Stimulated activated CD4-positive, alpha-beta T cell treated with anti-CD3 and anti-CD28 coated beads, TNF-alpha, amount 100 ng/mL, for 48 hours (primary cell): Measurements from ENCODE around the gene MRPS12.
"Not testable (repeated sequence)": the region's sequence is repeated elsewhere in the genome, so short reads cannot be mapped to it uniquely, and the experiment has no call there.

Experiments
- DNase-seq, 3 donors: peaks; one replicate each; pipeline ENCODE4 v3.0.0-alpha.2; 2020; ENCODE audit warnings: low read depth in 3 of 3

MRPS12 gene

DNA sequence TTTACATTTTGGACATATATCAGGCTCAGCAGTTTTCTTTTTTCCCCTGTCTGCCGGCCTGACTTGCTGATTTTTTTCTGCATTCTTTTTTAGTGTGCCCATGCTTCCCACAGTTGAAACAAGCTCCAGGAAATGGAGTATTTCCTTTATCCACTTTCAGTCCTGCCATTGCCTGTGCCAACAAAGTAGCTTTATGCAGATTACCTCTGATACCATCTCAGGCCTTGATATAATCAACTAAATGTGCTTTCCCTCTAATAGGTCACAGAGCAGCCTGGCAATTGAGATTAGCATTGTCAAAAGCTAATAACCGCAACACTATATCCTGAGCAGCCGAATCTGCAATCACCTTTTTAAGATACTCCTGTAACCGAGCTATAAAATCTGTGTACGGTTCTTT is 9.2 kb downstream of the MRPS12 start:
- DNase-seq, result no peak

DNA sequence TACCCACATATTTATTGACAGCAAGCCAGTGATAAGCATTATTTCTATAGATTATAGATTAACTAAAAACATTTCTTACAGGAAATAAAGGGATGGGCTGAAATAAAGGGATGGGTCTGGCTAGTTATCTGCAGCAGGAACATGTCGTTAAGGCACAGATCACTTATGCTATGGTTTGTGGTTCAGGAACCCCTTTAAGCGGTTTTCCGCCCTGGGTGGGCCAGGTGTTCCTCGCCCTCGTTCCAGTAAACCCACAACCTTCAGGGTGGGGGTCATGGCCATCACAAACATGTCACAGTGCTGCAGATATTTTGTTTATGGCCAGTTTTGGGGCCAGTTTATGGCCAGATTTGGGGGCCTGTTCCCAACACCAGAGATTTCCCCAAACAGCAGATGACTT is 10.7 kb downstream of the MRPS12 start:
- not testable (repeated sequence) for DNase-seq

DNA sequence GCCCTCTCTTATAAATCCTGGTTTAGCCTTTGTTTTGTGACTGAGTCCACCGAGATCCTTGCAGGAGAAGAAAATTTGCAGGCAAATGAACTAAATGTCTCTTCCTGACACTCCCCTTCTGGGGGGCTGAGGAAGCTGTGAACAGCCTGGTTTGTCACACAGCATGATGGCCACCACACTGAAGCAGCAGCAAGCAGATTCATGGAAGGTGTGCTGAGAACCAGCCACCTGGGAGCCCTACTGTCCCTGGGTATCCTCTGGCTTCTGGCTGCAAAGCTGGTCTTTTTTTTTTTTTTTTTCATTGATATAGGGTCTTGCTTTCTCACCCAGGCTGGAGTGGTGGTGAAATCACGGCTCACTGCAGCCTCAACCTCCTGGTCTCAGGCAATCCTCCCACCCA is 11.2 kb downstream of the MRPS12 start:
- no peak for DNase-seq

DNA sequence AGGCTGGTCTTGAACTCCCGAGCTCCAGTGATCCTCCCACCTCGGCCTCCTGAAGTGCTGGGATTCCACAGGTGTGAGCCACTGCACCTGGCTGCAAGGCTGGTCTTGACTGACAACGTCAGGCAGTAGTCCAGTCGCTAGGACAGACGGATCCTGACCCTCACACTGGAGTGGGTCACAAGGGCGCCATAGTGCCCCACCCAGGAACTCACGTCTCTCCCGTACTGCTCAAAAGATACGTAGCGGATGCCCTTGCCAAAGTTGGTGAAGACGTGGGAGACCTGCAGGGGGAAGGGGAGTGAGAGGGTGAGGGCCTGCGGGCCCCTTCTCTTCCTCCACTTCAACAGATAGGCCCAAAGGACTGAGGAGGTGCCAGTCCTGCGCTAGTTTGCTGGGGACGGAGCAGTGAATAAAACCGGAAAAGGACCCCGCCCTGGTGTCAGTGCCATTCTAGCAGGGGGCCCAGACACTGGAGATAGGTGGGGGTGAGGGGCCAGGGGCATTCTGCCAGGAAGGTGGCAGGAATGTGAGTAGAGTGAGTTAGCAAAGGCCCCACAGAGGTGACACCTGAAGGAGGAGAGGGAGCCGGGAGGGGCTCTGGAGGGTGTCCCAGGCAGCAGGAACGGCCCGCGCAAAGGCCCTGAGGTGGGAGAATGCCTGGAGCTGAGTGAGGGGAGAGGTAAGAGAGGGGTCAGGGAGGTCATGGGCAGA is 11.9 kb downstream of the MRPS12 start:
- DNase-seq, result no peak

DNA sequence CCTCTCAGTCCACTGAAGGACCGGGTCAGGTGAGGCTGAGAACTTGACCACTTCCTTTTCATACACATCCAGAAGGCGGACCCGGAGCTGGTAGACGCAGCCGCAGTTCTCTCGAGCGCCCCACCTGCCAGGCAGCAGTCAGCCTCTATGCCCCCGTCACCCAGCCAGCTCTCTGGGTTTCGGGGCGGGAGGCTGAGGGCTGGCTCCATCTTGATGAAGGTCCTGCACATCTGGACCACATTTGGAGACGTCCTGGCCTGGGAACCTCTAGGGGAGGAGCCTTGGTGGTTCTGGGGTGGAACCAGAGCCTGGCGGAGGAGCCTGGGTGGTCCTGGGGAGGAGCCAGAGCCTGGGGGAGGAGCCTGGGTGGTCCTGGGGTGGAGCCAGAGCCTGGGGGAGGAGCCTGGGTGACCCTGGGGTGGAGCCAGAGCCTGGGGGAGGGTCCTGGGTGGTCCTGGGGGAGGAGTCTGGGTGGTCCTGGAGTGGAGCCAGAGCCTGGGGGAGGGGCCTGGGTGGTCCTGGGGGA is 14.3 kb downstream of the MRPS12 start:
- no peak for DNase-seq

DNA sequence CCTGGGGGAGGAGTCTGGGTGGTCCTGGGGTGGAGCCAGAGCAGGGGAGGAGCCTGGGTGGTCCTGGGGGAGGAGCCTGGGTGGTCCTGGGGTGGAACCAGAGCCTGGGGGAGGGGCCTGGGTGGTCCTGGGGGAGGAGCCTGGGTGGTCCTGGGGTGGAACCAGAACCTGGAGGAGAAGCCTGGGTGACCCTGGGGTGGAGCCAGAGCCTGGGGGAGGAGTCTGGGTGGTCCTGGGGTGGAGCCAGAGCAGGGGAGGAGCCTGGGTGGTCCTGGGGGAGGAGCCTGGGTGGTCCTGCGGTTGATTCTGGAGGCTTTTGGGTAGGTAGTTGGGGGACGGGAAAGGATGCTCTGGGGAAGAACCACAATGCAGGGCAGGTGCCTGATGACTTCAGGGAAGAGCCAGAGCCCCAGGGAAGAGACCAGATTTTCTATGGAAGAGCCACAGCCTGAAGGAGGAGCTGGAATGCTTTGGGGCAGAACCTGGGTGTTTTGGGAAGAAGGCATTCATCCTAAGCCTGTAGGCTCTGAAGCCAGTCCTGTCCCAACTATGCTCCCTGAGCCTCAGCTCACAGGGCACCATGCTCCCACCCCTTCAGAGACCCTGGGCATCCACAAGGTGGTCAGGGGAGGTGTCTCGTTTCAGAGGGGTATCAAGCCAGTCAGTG is 15.0 kb downstream of the MRPS12 start:
- no peak for DNase-seq

DNA sequence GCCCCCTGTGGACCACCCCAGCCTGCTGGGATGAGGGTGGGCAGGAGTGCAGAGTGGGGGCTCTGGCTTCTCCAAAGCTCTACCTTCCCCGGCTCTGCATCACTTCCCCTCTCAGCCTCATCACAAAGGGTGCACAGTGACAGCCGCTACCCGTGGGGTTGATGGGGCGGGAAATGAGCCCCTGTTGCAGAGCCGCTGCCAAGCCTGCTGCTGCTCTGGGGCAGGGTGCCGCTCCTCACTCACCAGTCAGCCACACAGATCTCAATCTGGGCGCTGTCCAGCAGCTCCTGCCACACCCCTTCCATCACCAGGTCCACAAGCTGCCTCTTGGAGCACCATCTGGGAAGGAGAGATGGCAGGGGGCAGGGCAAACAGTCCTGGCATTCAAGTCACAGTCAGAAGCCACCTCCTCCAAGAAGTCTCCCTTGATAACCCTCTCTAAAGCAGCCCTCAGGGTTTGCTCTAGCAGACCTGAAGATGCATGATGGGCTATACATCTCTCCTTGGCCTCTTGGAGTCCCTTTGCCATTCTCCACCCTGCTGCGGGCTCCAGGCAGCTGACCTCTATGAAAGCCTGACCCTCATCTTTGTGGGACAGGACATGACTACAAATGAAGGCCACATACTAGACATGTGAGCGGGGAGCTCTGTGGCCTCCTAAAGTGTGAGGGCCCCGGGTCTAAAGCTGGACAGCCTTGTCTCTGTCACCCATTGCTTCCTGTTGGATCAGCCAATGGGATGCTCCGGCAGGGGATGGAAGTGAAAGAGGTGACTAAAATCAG is 15.7 kb downstream of the MRPS12 start:
- DNase-seq, result no peak

DNA sequence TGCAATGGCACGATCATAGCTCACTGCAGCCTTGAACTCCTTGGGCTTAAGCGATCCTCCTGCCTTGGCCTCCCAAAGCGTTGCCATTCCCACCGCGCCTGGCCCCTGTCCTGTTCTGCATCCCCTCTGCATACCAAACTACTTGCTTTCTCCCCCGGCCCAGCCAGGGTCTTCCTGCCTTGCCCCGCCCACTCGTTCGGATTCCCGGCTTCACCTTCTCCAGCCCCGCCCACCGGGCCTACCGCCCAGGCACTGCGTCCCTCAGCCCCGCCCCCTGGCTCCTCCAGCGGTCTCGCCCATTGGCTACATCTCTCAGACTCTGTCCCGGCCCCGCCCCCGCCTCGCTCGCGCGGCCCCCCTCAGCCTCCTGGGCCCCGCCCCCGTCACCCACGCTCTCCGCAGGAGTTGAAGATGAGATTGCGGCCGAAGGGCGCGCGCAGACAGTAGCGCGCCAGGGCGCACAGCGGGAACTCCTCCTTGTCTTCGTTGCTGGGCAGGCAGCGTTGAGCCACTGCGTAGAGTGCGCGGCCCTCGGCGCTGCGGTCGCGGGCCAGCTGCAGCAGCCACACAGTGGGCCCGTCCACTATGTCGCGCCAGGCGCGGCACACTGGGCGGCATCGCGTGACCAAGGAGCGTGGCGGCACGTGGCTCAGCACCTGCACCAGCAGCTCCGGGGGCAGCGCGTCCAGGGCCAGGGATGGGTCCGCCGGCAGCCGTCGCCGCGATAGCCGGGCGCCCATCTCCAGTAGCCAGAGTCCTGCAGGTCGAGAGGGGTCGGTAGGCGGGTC is 19.0 kb downstream of the MRPS12 start:
- peak; percentile 71 to 93 (median 83) for DNase-seq

DNA sequence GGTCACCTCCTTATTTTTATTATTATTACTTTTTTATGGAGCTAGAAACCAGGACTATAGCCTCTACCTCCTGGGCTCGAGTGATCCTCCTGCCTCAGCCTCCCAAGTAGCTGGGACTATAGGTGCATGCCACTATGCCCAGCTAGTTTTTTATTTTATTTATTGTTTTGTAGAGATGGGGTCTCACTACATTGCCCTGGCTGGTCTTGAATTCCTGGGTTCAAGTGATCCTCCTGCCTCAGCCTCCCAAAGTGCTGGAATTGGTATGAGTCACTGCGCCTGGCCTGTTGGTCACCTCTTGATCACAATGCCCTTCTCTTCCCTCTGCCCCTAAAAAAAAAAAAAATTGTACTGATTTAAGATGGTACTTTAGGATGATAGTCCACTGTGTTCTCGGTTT is 20.4 kb downstream of the MRPS12 start:
- DNase-seq, result no peak

DNA sequence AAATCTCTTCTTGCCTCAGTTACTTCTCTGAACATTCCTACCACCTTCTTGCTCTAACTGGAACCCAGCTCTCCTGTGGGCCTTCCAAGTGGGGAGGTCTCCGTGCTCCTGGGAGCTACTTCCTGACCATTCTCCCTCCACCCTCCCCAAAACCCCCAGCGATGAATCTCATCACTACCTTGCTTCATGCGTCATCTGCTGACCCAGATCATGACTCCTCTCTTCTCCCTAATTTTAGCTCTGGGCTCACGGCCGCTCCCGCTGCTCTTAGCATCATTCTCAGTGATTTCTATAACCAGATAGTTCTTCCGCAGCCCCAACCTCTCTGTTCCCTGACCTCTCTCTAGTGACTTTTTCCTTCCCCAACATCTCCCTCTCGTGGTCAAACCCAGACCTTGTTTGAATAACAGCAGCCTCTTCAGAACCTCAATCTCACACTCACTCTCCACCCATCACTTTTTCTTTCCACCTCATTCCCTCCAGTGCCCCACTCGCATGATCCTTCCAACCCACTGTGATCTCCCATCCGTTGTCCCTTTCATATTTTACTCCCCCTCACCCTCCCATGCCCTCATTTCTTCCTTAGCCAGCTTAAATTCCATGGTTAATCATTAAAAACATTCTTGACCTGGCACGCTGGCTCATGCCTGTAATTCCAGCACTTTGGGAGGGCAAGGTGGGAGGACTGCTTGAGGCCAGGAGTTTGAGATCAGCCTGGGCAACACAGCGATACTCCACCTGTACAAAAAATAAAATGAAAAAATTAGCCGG is 21.8 kb downstream of the MRPS12 start:
- DNase-seq, result peak in 1 of 3 donors; percentile 32

DNA sequence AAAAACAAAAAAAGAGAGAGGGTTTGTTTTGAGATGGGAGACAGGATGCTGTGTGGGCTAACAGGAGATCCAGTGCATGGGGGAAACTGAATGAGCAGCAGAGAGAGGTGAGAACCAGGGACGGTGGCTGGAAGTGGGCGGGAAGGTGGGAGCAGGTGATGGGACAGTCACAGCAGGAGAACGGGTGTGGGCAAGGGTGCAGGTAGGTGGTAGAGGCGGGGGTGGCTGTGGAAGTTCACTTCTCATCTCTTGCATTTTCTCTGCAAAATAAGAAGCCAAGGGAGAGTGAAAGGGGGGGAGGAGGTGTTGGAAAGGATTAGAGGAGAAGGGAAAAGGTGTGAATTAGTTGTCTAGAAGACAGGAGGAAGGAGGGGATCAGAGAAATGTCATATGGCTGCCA is 22.9 kb downstream of the MRPS12 start:
- no peak for DNase-seq

DNA sequence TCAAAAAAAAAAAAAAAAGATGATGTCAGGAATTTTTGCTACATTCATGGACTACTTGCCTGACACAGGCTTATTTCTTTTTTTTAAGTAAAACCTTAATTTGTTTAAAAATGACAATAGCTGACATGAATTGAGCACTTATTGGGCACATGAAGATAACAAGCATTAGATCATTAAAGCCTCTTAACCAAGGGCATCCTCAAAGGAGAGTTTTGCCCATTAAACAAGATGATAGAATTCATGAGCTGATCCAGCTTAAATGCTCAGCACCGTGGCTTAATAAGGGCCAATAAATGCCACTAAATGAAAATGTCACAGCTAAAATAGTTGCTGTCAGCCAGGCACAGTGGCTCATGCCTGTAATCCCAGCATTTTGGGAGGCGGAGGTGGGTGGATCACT is 25.5 kb downstream of the MRPS12 start:
- no peak for DNase-seq

DNA sequence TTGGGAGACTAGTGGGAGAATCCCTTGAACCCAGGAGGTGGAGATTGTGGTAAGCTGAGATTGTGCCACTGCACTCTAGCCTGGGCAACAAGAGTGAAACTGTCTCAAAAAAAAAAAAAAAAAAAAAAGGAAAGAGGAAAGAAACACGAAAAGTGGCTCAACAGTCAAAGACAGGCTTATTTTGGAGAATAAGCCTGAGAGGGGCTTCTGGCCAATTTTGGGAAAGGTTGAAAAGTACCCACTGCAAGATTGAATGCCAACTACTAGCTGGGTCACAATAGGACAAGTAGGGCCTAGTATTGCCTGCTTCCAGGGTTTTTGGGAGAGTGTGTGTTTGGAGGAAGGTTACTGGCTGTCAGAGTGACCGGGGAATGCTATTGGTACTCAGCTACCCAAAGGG is 27.6 kb downstream of the MRPS12 start:
- no peak for DNase-seq

DNA sequence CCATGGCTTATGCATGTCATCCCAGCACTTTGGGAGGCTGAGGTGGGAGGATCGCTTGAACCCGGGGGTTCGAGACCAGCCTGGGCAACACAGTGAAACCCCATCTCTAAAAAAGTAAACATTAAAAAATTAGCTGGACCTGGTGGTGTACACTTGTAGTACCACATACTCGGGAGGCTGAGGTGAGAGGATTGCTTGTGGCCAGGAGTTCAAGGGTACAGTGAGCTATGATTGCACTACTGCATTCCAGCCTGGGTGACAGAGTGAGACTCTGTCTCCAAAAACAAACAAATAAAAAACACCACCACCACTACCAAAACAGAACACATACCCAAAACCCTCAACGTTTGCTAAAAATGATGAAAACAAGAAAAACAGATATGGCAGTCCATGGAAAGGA is 28.9 kb downstream of the MRPS12 start:
- DNase-seq, result no peak

DNA sequence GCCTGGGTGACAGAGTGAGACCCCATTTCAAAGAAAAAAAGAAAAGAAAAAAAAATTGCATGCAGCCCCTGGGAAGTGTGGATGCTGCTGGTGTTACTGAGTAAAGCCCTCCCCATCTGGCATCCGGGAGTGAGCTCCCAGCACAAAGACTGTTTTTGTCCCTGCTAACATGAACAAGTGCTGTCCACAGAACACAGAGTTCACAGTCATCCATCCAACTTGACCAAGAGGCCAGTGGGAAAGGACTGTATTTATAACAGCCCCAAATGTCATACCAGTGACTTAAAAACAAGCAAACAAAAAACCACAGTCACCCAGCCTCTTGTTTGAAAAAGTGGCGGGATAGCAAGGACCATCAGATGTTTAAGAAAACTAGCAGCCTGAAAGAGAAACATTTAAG is 34.0 kb downstream of the MRPS12 start:
- no peak for DNase-seq

DNA sequence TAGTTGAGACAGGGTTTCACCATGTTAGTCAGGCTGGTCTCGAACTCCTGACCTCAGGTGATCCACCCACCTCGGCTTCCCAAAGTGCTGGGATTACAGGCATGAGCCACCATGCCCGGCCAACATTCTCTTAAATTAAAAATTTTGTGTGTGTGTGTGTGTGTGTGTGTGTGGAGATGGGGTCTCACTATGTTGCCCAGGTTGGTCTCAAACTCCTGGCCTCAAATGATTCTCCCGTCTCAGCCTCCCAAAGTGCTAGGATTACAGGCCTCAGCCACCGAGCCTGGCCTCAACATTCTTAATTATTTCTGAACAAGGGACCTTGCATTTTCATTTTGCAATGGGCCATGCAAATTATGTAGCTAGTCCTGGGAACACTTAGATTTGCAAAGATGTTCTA is 35.4 kb downstream of the MRPS12 start:
- not testable (repeated sequence) for DNase-seq

DNA sequence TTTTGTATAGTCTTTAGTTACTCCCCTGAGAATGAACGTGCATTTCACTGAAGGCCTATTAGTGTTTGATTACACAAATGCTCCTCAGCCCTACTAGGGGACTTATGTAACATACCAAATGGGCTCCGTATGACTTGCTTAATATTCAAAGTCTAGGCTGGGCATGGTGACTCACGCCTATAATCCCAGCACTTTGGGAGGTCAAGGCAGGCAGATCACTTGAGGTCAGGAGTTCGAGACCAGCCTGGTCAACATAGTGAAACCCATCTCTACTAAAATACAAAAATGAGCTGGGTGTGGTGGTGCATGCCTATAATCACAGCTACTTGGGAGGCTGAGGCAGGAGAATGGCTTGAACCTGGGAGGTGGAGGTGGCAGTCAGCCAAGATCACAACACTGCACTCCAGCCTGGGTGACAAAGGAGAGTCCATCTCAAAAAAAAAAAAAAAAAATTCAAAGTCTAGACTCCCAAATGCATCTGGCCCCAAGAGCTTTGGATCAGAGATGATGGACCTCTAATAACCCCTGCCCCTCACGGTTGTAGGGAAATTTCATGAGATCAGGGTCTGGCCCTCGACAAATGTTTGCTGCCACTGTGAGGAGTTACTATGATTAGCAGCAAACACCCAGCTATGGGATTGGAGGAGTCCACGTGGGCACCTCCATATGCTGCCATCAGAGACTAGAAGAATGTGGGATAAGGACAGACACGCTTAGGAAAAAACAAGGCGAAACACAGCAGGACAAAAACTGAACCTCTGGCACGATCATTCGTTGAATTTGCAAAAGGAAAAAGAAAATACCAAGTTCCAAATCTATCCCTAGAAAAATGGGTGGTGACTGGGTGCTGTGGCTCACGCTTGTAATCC is 40.2 kb downstream of the MRPS12 start:
- no peak for DNase-seq

DNA sequence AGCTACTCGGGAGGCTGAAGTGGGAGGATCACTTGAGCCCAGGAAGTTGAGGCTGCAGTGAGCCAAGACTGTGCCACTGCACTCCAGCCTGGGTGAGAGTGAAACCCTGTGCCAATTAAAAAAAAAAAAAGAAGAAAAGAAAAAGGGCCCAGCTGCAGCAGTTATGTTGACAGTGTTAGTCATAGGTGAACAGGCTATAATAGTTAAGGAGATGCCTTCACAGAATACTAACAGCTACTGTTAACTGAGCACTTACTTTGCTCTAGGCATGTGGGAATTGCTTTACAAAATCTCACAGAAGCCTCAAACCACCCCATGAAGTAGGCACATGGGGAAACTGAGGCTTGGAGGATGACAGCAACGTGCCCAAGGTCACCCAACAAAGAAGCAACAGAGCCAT is 40.9 kb downstream of the MRPS12 start:
- DNase-seq, result no peak

DNA sequence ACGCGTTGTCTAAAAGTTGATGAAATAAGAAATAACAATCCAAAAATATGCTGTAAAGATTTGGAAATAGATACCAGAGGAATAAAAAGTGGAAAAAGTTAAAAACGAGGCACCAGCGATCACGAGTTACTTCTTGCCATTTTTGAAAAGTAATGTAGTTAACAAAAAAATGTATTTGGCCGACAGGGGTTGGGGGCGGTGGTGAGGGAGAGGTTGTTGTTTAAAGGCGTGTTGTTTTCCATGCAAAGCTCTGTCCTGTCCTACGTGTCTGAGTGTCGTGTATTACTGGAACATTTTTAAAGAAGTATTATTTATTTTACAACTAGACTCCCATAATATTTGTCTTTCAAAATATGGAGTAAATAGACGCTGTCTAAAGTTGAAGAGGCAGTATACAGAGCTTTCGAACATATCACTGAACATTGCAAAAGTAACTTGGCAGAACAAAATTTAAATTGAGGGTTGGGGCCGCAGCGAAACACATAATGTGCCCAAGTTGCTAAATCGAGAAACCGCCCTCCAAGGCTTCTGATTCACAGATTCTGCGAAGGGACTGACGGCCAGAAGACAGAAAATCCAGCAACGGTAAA is 44.0 kb downstream of the MRPS12 start:
- DNase-seq, result no peak
